ENCODE measurements around the gene FES. TPM values are rescaled to one million over a fixed set of nuclear protein-coding genes. Genes with fewer than 3 reads are reported as not detected.
A peak's percentile ranks its signal among the peaks of the same experiment; 100 is the strongest.

The FES gene
- total and polyA plus RNA-seq, 10 of the 15 experiments (the other 5 are each of a cell fraction or from before 2014, with no cell fraction given): 0.07 to 23.9 (median 9.9) TPM

DNA sequence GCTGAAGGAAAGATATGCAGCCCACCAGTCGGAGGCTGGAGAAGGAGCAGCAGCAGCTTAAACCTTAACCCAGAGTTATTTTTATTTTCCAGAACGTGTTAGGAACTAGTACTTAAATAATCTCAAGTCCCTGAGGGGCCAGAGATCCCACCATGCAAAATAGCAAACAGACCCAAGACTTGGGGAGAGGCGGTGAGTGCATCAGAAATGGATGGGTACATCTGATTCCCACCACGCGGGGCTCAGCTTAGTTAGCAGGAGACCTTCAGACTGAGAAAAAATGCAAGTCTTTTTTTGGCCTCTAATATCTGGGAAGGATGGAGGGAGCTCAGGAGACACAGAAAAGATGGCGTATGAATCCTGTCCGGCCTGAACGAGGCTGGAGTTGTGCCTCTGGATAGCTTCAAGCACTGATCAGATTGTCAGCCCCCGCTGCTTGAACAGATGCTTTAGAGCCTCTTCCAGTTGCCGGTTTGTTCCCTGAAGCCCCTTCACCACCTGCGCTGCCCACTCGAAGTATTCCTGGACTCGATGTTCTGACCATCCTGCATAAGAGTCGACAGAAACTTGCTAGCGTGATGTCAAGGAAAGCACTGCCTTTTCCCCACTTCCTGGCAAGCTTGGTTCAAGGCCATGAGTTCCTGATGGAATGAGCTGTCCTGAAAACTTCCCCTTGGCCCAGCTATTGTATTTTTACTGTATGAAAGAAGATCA is 46.7 kb downstream of the FES start:
- H3K36me3 ChIP-seq (ENCODE audit: control insufficient read depth in 2 of 2, insufficient read depth in 2 of 2, low read length in 1 of 2): no peaks in the 10 kb centered on the region
- FAIRE-seq: no peak
- ATAC-seq: no peak
- WGBS (ENCODE audit: insufficient coverage, insufficient replicate concordance, low lambda C conversion rate, missing lambda C conversion rate): 38% methylated on average over 15 of the region's 15 CpGs
- peak overlapping the region; percentile 87 for H3K4me2 ChIP-seq (ENCODE audit: control insufficient read depth, insufficient read depth)
- intact Hi-C loops (cut with micrococcal nuclease; ENCODE audit: unreplicated experiment) (loop anchor here (5.0 to 10.0 kb wide), 4 partner anchors 76 to 289 kb away; partner anchors contain the start of gene BLM), in situ Hi-C loops (cut with MboI) (no loop called here)
- BruUV-seq (replicated peaks): no TSS peak
- CTCF ChIA-PET: interaction anchor here (0.7 to 18.1 kb wide), 59 partner anchors 8 to 699 kb away, joined by 3 to 480 read pairs (median 4); partner anchors contain the start of genes BLM, FES, MAN2A2 and NGRN
- SMC1A ChIA-PET (ENCODE audit: uncharacterized antibody, unreplicated experiment): interaction anchor here (0.7 to 9.2 kb wide), 21 partner anchors 9 to 611 kb away, joined by 3 to 225 read pairs (median 4); partner anchors contain the start of gene MAN2A2
- no peak for TF ChIP-seq IKZF1 (conservative IDR thresholded peaks at IDR 0.05)
- no peak for TF ChIP-seq NFXL1 (IDR thresholded peaks at IDR 0.05; ENCODE audit: borderline replicate concordance)
- TF ChIP-seq PAX8 (IDR thresholded peaks at IDR 0.05): no peak
- no peak for TF ChIP-seq LARP7 (IDR thresholded peaks at IDR 0.05)
- no peak for TF ChIP-seq ZNF217 (IDR thresholded peaks at IDR 0.05)
- TF ChIP-seq SMC3 (IDR thresholded peaks at IDR 0.05; ENCODE audit: borderline replicate concordance, low read length): no peak
- TF ChIP-seq ZNF622 (IDR thresholded peaks at IDR 0.05): no peak
- TF ChIP-seq, protein P1, sequence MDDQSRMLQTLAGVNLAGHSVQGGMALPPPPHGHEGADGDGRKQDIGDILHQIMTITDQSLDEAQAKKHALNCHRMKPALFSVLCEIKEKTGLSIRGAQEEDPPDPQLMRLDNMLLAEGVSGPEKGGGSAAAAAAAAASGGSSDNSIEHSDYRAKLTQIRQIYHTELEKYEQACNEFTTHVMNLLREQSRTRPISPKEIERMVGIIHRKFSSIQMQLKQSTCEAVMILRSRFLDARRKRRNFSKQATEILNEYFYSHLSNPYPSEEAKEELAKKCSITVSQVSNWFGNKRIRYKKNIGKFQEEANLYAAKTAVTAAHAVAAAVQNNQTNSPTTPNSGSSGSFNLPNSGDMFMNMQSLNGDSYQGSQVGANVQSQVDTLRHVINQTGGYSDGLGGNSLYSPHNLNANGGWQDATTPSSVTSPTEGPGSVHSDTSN (IDR thresholded peaks at IDR 0.05; ENCODE audit: insufficient replicate concordance, low read depth, low read length): no peak
- TF ChIP-seq CBX5 (IDR thresholded peaks at IDR 0.05; ENCODE audit: low read depth): no peak
- H3K27me3 ChIP-seq (replicated peaks in 1 of 2; ENCODE audit: control insufficient read depth in 2 of 2, insufficient read depth in 2 of 2, low read length in 1 of 2): no peaks in the 10 kb centered on the region
- peak overlapping the region; percentile 85 for H3K27ac ChIP-seq (ENCODE audit: control insufficient read depth, insufficient read depth)
- peaks cover 30% of the 10 kb centered on the region for H3K4me1 ChIP-seq (ENCODE audit: control insufficient read depth, insufficient read depth, low read length)
- peaks cover 27% of the 10 kb centered on the region for H3K79me2 ChIP-seq (ENCODE audit: control insufficient read depth, insufficient read depth, low read length)
- H3K9me3 ChIP-seq (replicated peaks; ENCODE audit: control insufficient read depth, insufficient read depth, low read length): no peaks in the 10 kb centered on the region
- RAD21 ChIA-PET (ENCODE audit: unreplicated experiment): interaction anchor here (0.5 to 7.2 kb wide), 31 partner anchors 7 to 739 kb away, joined by 3 to 193 read pairs (median 4); partner anchors contain the start of genes BLM, FES, MAN2A2 and RCCD1
- peak overlapping the region; percentile 90 for H3K4me3 ChIP-seq
- no peak for DNase-seq (ENCODE audit: low read depth, low spot score)
- H3K9ac ChIP-seq (ENCODE audit: control insufficient read depth, insufficient read depth, low read length): peak overlapping the region; percentile 93
- H2AFZ ChIP-seq (ENCODE audit: control insufficient read depth, low read depth, low read length): peak overlapping the region; percentile 98; the same call in 1 of the 2 replicates
- POLR2A ChIA-PET: interaction anchor here (0.7 to 7.0 kb wide), 19 partner anchors 8 to 568 kb away, joined by 3 to 113 read pairs (median 4); partner anchors contain the start of genes BLM, MAN2A2 and RCCD1
- no peaks in the 10 kb centered on the region for H4K20me1 ChIP-seq (ENCODE audit: control insufficient read depth, insufficient read depth)

All from GM12878 (cell line).